Measurements from ENCODE around the gene AGO3.

Gene AGO3

GRCh38 chr1:35945327-35945726 is 14.4 kb downstream of the AGO3 start:
- TF ChIP-seq TCF4 (CRISPR knock-in tag; IDR thresholded peaks at IDR 0.05; ENCODE audit: borderline replicate concordance) (no peak), CSRNP3 (CRISPR knock-in tag; IDR thresholded peaks at IDR 0.05) (no peak), TOX (CRISPR knock-in tag; IDR thresholded peaks at IDR 0.05; ENCODE audit: borderline replicate concordance) (no peak), CREB5 (CRISPR knock-in tag; IDR thresholded peaks at IDR 0.05; ENCODE audit: low read depth) (no peak), PPARA (CRISPR knock-in tag; IDR thresholded peaks at IDR 0.05; ENCODE audit: borderline replicate concordance) (no peak), PATZ1 (CRISPR knock-in tag; IDR thresholded peaks at IDR 0.05; ENCODE audit: borderline replicate concordance) (no peak), ZNF565 (CRISPR knock-in tag; conservative IDR thresholded peaks at IDR 0.05; ENCODE audit: low read depth) (no peak), CSDC2 (CRISPR knock-in tag; IDR thresholded peaks at IDR 0.05) (no peak), ZNF8 (CRISPR knock-in tag; IDR thresholded peaks at IDR 0.05) (no peak), ZC3H10 (CRISPR knock-in tag; IDR thresholded peaks at IDR 0.05) (no peak), RARB (CRISPR knock-in tag; IDR thresholded peaks at IDR 0.05) (no peak), ZFP3 (CRISPR knock-in tag; IDR thresholded peaks at IDR 0.05) (no peak), OSR1 (CRISPR knock-in tag; IDR thresholded peaks at IDR 0.05) (no peak), ZNF70 (CRISPR knock-in tag; IDR thresholded peaks at IDR 0.05) (no peak), TSHZ2 (CRISPR knock-in tag; IDR thresholded peaks at IDR 0.05) (no peak), POU6F1 (CRISPR knock-in tag; IDR thresholded peaks at IDR 0.05; ENCODE audit: borderline replicate concordance, low read depth) (no peak)
- ATAC-seq: no peak

GRCh38 chr1:35947547-35947946 is 16.6 kb downstream of the AGO3 start:
- TF ChIP-seq PPARA (CRISPR knock-in tag; IDR thresholded peaks at IDR 0.05; ENCODE audit: borderline replicate concordance) (no peak), ZNF8 (CRISPR knock-in tag; IDR thresholded peaks at IDR 0.05) (no peak), ZFP3 (CRISPR knock-in tag; IDR thresholded peaks at IDR 0.05) (no peak), PATZ1 (CRISPR knock-in tag; IDR thresholded peaks at IDR 0.05; ENCODE audit: borderline replicate concordance) (no peak), CSDC2 (CRISPR knock-in tag; IDR thresholded peaks at IDR 0.05) (no peak), TSHZ2 (CRISPR knock-in tag; IDR thresholded peaks at IDR 0.05) (no peak), POU6F1 (CRISPR knock-in tag; IDR thresholded peaks at IDR 0.05; ENCODE audit: borderline replicate concordance, low read depth) (no peak), ZNF70 (CRISPR knock-in tag; IDR thresholded peaks at IDR 0.05) (no peak), ZC3H10 (CRISPR knock-in tag; IDR thresholded peaks at IDR 0.05) (no peak), ESRRG (CRISPR knock-in tag; IDR thresholded peaks at IDR 0.05) (no peak), TOX (CRISPR knock-in tag; IDR thresholded peaks at IDR 0.05; ENCODE audit: borderline replicate concordance) (no peak), GLIS3 (CRISPR knock-in tag; IDR thresholded peaks at IDR 0.05) (no peak), TCF4 (CRISPR knock-in tag; IDR thresholded peaks at IDR 0.05; ENCODE audit: borderline replicate concordance) (no peak), SNAI2 (CRISPR knock-in tag; IDR thresholded peaks at IDR 0.05) (no peak)
- ATAC-seq: no peak

All from SK-N-SH treated with all-trans-retinoic acid at 6 μM for 48 hours (cell line).